ENCODE measurements around the gene HCN2.
A peak's percentile ranks its signal among the peaks of the same experiment; 100 is the strongest.

HCN2 gene

DNA sequence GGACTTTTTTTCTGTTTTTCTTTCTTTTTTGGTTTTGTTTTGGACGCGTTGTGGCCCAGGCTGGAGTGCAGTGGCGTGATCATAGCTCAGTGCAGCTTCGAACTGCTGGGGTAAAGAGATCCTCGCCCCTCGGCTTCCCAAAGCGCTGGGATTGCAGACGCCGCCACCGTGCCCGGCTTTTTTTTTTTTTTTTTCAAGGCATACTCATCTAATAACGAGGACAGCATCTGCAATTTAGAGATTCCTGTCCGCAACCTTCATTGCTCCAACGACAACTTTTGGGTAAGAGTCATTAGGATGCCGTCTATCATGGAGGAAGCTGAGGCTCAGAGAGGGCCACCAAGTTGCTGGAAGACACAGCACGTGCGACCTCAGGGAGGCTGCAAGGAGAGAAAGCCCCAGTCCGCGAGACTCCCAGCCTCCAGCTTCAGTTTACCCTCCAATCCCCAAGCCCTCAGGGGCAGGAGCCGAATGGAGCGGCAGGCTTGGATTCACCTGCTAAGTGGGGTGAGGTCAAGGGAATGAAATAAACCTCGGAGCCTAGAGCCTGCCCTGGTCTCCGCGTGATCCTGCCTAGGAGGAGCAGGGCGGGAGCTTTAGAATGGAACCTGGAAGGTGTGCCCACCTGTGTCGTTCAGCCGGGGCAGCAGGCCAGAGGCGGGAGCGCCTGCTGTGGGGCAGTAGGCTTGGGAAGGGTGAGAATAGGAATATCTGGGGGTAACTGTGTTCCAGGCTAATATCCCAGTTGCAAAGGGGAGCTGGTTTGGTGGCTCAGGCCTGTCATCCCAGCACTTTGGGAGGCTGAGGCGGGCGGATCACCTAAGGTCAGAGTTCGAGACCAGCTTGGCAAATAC, 44.3 kb downstream of the HCN2 start:
- no peak for DNase-seq (ENCODE audit: low read depth in 2 of 3, low spot score in 1 of 3)

DNA sequence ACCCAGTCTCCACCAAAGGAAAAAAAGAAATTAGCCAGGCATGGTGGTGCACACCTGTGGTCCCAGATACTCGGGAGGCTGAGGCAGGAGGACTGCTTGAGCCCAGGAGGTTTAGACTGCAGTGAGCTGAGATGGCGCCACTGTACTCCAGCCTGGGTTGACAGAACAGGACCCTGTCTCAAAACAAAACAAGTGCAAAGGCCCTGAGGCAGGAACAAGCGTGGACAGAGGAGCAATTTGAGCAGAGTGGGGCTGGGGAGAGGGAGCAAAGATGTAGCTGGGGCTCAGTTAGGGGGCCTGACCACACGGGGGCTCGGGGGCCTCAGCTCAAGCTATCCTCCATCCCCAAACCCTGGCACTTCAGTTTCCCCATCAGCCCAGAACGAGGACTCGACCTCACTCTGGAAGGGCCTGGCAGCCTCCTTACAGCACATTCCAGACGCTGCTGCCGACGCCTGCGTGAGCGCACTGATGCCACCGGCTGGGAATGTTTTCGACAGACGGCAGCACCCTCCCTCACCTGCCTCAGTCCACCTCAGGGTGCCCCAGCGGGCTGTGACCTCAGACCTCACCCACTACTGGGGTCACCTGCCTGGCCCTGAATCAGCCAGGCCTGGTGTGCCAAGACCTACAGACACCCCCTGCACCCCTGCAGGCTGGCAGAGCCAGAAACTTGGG, 45.4 kb downstream of the HCN2 start:
- no peak for DNase-seq (ENCODE audit: low read depth in 2 of 3, low spot score in 1 of 3)

DNA sequence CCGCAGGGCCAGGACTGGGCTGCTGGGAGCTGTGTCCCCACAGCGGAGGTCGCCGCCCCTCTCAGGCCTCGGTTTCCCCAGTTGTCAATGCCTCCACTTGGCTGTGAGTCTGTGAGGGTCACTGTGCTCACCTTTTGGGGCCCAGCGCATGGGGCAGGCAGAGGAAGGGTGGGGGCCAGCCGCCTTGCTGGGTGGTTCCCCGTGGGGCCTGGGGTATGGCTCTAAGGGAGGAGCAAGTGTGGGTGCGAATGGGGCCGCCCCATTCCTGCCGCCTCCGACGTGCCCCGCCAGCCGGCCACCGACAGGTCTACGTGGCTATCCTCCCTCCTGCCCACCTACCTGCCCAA, 49.2 kb downstream of the HCN2 start:
- DNase-seq (ENCODE audit: low read depth in 2 of 3, low spot score in 1 of 3) = no peak

DNA sequence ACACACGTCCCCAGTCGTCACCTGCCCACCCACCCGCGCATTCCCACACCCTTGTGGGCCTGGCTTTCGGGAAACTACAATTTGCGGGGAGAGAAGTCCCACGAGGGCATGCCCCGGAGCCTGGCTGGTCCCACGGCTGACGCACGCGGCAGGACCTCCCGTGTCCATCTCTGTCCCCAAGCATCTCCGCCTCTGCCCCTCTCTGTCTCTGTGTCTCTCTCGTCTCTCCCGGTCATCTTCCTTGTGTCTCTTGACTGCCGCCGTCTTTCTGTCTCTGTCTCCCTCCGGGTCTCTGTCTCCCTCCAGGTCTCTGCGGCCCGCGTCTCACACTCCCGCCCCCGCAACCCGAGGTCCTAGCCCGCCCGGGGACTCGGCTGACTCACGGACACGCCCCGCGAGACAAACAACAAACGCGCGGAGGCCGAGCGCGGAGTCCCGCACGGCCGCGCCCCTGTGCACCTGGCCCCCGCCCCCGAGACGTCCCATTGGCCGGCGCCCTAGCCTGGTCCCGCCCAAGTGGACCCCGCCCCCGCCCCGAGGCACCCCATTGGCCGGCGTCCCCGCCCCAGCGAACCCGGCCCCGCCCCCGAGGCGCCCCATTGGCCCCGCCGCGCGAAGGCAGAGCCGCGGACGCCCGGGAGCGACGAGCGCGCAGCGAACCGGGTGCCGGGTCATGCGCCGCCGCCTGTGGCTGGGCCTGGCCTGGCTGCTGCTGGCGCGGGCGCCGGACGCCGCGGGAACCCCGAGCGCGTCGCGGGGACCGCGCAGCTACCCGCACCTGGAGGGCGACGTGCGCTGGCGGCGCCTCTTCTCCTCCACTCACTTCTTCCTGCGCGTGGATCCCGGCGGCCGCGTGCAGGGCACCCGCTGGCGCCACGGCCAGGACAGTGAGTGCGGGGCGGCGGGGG, 49.8 kb downstream of the HCN2 start, which contains the start of gene FGF22:
Gene FGF22, plus strand, starts transcription at position 627 of the 908 bp plus-strand sequence. Its CDS starts 47 bp downstream, at position 674.
- DNase-seq (ENCODE audit: low read depth in 2 of 3, low spot score in 1 of 3) = peak; percentile 88 to 95 (median 94)

DNA sequence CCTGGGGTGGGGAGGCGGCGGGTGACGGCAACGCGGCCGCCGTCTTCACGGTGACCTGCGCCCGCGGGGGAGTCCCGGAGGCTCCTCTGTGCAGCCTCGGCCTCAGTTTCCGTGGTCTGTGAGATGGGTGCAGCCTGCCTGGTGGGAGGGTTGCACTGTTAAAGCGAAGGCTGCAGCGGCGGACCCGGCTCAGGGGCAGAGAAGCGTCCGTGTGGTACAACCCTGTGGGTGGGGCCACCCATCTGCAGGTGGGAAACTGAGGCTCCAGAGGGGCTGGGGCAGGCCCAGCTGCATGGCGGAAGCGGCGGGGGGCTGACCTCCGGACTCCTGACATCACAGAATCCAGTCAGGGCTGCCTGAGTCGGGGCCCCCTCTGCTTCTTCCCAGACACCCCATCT, 50.5 kb downstream of the HCN2 start:
- DNase-seq (ENCODE audit: low read depth in 2 of 3, low spot score in 1 of 3) = no peak

DNA sequence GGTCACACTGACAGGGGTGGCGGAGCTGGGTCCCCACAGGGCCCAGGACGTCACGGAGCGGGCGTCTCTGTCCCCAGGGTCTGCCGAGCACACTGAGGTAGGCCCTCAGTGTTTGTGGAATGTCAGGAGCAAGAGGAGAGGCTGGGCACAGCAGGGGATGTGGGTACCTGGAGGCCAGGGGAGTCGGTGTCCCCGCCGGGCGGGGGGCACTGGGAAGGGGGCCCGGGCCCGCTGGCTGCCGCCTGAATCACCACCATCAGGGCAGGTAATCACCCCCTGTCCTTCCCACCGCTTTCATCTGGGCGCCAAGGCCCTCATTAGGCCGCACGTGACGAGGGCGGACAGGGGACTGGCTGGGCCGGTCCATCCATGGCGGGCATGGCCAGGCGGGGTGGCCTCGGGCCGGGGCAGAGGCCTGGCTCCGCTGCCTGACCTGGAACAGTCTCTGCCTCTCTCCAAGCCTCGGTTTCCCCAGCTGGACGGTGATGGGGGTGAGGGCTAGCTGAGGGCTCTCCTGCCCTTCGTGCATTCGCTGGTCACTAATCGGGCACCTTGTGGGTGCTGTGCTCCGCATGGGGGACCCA, 51.0 kb downstream of the HCN2 start:
- DNase-seq (ENCODE audit: low read depth in 2 of 3, low spot score in 1 of 3) = no peak

DNA sequence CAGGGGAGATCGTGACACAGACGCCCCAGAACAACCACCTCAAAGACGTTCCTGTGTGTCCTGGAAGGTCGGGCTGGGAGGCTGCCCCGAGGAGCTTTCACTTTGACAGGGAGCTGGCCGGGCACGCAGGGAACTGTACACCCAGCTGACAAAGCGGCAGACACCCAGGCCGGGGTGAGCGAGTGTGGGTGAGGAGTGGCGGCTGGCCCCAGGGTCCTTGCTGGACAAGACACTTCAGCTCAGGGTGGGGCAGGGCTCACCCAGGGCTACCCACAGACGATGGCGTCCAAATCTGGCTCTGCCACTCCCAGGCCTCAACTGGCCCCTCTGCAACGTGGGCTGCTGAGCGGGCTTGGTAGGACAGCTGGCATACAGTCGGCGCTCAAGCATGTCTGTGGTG, 52.0 kb downstream of the HCN2 start:
- DNase-seq (ENCODE audit: low read depth in 2 of 3, low spot score in 1 of 3) = no peak

DNA sequence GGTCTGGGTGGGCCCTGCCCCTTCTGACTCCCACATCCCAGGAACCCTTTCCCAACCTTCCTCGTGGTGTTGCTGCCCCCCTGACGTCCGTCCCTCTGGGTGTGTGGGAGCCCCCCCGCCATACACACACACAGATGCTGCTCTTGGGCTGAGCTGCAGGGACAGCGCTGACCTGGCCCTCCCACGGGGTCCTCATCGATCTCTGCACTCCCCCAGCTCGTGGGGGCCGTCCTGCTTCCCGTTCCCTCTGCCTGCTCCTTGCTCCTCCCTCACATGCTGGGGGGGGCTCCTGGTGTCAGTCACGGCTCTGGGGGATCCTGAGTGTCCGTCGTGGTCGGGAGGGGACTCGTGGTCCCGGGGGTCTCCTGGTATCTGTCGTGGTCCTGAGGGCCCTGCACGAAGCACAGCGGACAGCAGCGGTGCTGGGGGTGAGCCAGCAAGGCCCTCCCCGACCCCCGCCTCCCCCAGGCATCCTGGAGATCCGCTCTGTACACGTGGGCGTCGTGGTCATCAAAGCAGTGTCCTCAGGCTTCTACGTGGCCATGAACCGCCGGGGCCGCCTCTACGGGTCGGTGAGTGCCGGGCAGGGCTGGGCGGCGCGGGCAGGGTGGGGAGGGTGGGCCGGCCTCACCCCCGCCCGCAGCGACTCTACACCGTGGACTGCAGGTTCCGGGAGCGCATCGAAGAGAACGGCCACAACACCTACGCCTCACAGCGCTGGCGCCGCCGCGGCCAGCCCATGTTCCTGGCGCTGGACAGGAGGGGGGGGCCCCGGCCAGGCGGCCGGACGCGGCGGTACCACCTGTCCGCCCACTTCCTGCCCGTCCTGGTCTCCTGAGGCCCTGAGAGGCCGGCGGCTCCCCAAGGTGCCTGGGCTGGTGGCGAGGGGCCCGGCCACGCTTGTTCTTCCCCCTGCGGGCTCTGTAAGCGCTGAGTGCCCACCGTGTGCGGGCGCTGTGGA, 53.4 kb downstream of the HCN2 start:
- no peak for DNase-seq (ENCODE audit: low read depth in 2 of 3, low spot score in 1 of 3)

DNA sequence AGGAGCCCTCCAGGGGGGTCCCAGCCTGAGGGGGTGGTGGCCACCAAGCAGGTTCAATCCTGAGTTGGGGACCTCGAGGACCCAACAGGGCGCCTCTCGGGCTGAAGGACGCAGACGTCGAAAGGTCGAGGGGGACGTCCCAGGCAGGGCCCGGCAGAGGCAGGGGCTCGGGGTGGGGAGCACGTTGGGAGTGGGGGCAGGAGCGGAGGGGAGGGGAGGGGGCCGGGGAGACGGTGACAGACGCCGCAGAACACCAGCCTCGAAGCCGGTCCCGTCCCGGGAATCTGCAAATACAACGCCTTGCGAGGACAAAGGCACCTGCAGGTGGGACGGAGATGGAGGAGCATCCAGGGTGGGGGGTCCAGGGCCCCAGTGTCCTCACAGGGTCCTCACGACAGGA, 54.1 kb downstream of the HCN2 start:
- DNase-seq (ENCODE audit: low read depth in 2 of 3, low spot score in 1 of 3) = no peak

DNA sequence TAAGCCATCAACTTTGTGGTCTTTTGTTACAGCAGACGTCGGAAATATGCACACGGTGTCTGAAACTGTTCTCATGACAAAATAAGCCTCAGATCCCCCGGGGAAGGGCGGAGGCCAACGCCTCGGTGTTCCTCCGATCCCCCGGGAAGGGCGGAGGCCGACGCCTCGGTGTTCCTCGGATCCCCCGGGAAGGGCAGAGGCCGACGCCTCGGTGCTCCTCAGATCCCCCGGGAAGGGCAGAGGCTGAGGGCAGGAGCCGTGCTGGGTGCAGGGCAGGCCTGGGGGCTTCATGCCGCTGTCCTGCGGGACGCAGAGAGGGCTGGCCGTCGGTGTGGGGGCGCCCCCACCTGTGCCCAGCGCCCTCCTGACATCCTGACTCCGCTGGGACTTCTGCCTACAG, 54.7 kb downstream of the HCN2 start:
- DNase-seq (ENCODE audit: low read depth in 2 of 3, low spot score in 1 of 3) = no peak

DNA sequence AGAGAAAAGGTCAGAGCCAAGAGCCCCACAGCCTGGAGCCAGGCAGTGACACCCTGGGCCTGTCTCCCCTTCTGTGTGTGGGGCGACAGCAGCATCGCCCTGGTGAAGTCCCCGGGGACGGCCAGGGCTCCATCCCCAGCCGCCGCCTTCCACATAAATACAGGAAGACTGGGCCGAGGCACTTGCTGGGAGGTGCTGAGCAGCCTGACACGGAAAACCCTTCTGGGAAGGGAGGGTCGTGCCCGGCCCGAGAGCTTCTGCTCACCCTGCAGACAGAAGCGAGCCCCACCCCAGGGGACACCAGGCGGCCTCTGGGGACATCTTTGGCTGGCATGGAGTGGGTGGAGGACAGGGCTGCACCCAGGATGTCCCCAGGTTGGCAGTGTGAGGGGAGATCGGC, 55.1 kb downstream of the HCN2 start:
- DNase-seq (ENCODE audit: low read depth in 2 of 3, low spot score in 1 of 3) = no peak

DNA sequence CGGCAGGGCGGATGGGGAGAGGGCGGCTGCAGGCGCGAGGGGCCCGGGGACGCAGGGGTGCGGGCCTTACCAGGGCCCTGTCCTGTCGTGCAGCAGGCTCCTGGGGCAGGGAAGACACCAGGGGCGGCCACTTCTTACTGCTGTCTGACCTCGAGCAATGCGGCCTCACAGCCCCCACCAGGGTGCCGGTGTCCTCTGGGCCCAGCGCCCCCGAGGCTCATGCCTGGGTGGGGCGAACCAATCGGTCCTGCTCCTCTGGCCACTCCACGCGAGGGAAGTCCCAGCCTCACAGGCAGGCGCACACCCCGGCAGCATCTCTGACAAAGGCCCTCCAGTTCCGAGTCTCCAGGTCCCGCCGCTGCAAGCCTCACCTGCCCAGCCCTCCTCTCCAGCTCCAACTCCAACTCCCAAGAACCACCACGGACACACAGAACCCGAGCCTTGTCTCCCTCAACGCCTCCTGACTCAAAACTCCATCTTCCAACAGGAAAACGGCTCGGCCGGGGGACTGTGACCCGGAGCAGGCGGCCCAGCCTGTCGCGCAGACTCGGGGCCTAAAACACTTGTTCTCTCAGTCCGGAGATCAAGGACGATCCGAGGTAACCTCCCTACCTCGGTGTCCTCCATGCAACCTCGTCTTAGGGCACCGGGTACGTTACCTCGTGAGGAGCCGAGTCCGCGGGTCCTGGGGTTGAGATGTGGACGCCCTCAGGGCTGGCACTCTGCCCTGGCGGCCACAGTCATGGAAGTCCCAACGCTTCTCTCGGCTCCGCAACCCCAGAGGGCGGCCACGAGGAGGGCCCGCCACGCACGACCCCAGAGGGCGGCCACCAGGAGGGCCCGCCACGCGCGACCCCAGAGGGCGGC, 56.5 kb downstream of the HCN2 start:
- no peak for DNase-seq (ENCODE audit: low read depth in 2 of 3, low spot score in 1 of 3)

DNA sequence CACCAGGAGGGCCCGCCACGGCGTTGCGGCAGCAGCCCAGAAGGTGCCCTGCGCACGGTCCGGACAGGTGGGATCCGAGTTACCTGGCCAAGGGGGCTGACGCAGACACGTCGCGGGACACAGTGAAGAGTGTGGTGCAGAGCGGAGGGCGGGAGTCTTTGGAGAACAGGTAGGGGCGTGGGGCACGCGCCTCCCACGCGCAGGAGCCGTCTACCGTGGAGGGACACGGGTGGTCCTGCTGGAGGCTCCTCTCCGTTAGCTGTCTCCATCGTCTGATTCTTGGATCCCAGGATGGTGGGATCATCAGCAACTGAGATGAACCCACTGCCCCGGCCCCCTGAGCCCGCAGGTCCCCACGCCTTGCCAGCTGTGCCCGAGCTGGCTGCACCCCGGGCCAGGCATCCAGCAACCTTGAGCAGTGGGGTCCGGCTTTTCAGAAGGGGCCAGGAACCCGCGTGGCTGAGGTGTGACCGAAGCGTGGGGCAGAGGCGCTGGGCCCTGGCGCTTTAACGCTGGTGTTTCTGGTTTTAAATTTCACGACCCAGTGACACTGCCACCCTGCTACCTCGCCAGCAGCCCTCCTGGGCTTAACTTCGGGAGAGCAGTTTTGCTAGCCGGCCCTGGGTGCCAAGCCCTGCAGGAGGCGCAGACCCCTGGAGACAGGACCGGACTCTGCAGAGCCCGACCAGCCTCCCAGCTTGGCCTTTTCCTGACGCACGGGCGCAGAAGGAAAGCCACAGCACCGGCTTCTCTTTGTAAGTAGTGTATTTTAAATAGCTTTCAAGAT, 57.3 kb downstream of the HCN2 start:
- no peak for DNase-seq (ENCODE audit: low read depth in 2 of 3, low spot score in 1 of 3)

DNA sequence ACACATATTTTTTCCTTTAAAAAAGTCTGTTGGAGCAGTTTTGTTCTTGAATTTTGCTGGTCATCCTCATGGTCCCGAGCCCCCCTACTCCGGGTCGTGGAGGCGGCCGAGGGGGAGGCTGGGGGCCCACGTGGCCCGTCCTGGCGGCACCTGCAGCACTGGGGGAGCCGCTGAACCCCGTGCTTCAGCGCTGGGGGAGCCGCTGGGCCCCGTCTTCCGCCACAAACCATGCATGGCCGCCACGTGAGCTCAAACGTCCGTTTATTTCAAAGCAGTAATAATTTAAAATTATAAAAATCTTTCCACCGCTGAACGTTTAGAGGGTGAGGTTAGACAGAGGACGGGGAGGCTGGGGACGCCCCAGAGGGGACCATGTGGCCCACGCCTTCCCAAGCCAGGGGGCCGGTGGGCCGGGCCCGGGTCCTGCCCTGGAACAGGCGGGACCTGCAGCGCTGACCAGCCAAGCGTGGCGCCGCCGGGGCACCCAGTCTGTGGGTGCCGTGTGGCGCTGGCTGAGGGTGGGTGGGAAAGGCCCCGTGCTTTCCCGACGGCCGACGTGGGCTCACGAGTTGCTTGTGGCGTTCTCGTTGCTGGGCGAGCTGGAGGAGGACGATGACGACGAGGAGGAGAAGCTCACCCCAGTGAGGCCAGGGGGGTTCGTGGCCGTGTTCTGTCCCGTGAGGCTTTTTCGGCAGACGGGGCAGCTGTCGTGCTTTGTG, 58.0 kb downstream of the HCN2 start:
- DNase-seq (ENCODE audit: low read depth in 2 of 3, low spot score in 1 of 3) = no peak

DNA sequence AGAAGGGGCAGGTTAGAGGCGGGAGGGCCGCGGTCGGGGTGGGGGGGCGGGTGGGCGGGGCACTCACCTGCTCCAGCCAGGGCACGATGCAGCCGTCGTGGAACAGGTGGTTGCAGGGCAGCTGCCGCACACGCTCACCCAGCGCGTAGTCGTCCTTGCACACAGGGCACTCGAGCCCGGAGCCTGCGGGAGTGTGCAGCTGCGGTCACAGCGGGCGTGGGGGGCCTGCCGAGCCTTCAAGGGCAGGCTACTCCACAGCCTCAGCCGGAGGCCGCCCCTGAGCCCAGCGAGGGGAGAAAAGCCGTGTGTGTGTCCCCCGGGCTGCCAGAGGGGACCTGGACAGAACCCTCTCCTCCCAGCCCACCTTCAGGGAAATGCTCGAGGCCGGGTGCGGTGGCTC, 58.6 kb downstream of the HCN2 start:
- no peak for DNase-seq (ENCODE audit: low read depth in 2 of 3, low spot score in 1 of 3)

DNA sequence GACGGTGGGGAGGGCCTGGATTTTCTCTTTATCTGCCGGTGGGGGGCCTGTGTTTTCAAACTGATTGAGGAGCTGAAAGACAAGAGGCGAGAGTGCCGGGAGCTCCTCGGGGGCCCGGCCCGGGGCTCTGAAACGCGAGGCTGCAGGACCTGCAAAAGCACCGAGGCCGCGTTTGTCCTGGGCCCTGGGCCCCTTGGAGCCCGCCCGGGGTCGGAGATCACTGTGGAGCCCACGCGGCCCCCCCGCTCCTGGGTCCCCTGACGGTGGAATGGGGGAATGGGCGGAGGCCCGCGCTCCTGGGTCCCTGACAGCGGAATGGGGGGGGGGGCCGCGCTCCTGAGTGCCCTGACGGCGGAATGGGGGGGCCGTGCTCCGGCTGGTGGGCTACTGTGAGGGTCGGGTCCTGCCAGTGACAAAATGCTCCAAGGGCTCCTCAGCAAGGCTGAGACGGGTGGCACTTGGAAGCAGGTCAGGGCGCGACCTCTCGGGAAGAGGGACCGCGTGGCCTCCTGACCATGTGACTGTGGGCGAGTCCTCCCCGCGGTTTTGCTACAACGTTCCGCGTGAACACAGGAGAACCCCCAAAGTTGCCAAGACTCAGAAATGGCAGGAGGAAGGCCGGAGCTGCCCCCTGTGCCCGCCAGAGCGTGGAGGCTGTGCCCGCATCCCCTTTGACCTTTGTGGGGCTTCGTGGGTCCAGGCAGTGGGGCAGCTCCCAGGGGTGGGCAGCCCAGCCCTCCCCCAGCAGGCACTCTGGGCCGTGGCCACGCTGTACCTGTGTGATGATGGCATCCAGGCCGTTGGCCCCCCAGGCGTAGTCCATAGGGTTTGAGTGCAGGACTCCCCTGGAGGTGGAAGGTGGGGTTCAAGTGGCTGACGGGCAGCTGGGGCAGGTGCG, 59.5 kb downstream of the HCN2 start:
- DNase-seq (ENCODE audit: low read depth in 2 of 3, low spot score in 1 of 3) = no peak

DNA sequence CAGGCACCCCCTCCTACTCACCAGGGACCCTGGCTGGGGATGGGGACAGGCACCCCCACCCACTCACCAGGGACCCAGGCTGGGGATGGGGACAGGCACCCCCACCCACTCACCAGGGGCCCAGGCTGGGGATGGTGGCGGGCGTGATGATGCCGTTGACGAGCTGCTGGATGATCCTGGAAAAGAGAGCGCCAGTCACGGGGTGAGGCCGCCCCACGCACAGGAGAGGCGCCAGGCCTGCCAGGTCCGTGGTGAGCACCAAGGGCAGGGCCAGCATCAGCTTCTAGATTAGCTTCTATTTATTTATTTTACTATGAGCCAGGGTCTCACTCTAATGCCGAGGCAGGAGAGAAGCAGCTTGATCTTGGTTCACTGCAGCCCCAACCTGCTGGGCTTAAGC, 60.4 kb downstream of the HCN2 start:
- DNase-seq (ENCODE audit: low read depth in 2 of 3, low spot score in 1 of 3) = no peak
